HTR-8/SVneo (cell line): ENCODE data around the gene SGK1.
A peak's percentile ranks its signal among the peaks of the same experiment; 100 is the strongest.

Source experiments
- DNase-seq: peaks from one replicate; pipeline ENCODE4 v3.0.0; 2011; ENCODE audit warnings: low spot score, mixed read lengths; ENCODE audit not compliant: insufficient read length
- FAIRE-seq: peaks from 2 replicates; lab custom pipeline; 2011; peaks lifted over from hg19 to GRCh38; lab: Jason Lieb, UNC

The SGK1 gene

GRCh38 chr6:134152767-134153485 is 165.0 kb downstream of the SGK1 start:
- no peak for DNase-seq
- no peak for FAIRE-seq

DNA sequence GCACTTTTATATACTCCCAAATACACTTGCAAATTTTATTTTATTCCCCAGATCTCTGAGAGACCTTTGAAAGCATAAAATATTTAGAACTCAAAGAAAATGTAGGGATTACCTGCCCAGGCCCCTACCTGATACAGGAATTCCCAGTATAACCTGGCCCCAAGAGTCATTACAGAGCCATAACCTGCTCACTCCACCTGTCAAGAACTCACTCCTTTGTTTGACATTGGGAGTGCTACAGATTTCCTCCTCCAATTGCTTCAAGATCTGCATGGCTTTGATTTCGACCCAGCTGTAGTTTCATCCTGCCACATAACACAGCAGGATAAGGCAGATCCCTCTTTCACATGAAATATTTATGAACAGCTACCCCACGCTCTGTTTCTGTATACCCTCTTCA is 169.3 kb downstream of the SGK1 start:
- FAIRE-seq (no peak), DNase-seq (no peak)

DNA sequence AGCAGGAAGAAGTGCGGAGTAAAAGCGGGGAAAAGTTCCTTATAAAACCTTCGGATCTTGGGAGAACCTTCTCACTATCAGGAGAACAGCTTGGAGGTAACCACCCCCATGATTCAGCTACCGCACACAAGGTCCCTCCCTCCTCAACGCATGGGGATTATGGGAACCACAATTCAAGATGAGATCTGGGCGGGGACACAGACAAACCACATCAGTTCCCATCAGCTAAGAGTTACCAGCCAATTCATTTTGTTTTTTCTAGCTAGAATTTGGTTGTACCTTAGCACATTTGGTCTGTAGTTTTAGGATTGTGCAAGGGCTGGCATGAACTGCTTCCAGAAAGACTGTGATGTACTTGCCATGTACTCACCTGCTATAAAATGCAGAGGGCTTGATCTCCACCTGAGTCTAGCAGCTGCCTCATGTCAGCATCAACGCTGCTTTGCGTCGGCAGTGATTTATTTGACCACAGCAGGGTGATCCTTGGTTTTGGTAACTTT is 170.8 kb downstream of the SGK1 start:
- no peak for FAIRE-seq
- no peak for DNase-seq

DNA sequence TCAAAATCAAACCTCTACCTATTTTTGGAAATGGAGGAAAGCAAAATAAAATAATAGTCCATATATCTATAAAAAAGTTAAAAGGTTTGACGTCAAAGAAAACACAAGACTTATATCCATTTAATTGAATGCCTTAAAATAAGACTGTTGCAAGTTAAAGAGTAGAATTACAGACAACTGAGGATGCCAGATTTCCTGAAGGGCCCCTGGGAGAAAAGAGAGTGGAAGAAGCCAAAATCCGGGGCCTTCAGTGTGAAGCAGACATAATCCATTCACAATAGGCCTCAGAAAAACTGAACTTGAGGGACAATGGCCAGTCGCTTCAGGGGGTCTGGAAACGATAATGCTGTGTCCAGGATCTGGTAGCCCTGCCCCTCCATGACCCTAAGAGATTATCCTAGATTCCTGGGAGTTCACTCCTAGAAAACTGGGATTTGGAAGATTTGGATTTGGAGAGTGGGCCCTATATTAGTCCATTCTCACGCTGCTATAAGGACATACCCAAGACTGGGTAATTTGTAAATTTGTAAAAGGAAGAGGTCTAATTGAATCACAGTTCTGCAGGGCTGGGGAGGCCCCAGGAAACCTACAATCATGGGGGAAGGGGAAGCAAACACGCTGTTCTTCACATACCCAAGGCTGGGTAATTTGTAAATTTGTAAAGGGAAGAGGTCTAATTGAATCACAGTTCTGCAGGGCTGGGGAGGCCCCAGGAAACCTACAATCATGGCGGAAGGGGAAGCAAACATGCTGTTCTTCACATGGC is 171.5 kb downstream of the SGK1 start:
- DNase-seq (no peak), FAIRE-seq (no peak)

DNA sequence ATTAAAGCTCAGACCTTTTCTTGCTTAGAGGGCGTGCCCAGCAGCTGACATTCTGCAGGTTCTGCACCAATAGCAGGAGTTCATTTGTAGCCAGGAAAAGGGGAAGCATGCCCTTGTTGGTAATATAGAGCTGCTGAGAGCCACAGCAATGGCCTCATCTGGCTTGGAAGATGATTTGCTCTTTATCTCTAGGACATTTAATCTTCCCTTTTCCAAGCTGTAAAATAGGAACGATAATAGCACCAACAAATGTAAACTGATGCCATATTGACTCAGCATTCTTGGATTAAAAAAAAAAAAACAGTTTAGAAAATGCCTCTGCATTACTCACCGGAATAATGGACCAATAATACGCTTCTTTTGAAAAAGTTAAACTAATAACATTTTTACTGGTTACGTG is 172.1 kb downstream of the SGK1 start:
- DNase-seq (no peak), FAIRE-seq (peak; percentile 58)

- FAIRE-seq (no peak), DNase-seq (no peak)
Observed at GRCh38 chr6:134138226-134138975, 179.5 kb downstream of the SGK1 start.

DNA sequence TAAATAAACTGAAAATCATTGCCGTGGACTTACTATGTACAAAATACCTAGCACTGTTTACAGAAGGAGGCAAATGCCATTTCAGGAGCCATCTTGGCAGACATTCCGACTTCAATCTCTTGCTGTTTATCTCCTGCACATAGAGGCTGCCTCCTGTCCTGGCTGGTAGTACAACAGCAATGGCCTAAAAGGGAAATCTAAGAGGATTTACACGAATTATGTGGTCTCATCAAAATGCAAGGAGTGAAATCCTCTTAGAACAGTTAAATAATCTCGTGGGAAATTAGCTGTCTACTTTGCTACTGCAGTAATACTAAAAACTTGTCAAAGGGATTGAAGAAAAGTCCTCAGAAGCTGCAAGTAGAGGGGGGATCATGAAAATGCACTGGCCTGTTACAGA is 183.3 kb downstream of the SGK1 start:
- DNase-seq (no peak), FAIRE-seq (no peak)

- no peak for FAIRE-seq
- DNase-seq, result no peak
Observed at GRCh38 chr6:134132494-134133141, 185.3 kb downstream of the SGK1 start.

DNA sequence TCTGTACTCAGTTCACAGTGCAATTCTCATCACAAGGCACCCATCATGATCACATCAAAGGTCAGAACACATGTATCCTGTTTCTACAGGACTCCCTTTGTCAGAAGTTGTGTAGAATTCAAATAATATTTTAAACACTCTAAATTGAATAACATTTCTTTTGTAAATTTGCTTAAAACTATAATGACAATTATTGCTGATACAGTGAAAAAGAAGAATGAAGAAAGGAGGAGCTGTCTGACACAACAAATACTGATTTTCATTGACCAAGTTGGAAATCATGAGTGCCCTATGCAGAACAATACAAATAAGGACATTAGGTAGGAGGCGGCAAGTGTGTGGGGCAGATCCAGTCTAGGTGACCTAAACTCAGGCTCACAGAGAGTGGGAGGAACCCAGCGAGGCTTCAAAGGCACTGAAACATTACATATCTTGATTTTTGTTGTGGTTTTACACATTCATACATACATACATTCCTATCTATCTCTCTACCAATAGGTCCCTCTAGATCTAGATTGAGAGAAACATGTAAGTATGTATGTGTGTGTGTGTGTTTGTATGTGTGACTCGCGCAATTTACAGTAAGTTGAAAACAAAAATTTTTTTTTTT is 186.3 kb downstream of the SGK1 start:
- no peak for DNase-seq
- no peak for FAIRE-seq

DNA sequence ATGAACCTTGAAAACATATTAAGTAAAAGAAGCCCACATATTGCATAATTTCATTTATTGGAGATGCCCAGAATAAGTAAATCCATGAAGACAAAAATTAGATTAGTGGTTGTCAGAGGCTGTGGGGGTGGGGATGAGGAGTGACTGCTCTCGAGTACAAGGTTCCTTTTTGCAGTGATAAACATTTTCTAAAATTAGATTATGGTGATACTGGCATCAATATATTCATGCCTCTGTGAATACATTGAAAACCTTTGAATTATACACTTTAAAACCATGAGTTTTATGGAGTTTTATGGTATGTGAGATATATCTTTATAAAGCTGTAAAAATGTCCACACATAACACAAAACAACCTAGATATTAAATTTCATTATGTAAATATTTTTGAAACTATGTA is 189.8 kb downstream of the SGK1 start:
- no peak for FAIRE-seq
- DNase-seq, result no peak

- FAIRE-seq (peak; percentile 28), DNase-seq (peak; percentile 64)
Observed at GRCh38 chr6:134123666-134124208, 194.2 kb downstream of the SGK1 start.

- DNase-seq (no peak), FAIRE-seq (no peak)
Observed at GRCh38 chr6:134122775-134123174, 195.1 kb downstream of the SGK1 start.

DNA sequence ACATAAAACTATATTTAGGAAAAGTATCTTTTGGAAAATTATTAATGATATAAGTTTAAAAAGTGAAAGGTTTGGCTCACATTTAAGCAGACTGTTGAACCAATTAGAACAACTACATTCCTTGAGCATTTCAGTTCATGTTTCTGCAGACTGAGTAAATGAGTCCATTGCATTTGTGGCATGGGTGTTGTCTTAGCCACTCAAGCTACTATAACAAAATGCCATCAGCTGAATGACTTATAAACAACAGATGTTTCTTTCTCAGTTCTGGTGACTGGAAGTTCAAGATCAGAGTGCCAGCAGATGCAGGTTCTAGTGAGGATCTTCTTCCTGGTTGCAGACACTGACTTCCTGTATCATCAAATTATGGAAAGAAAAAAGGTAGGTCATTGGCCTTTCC is 198.4 kb downstream of the SGK1 start:
- FAIRE-seq, result no peak
- DNase-seq, result no peak
